K562 (cell line): ENCODE results near the gene C2orf42. TPM values are rescaled to one million over a fixed set of nuclear protein-coding genes. Genes with fewer than 3 reads are reported as not detected.

Experiments used
- CEBPG ChIP-seq, 3 experiments: fragments of 200-800 bp in 1 of 3; sonication (Bioruptor generic) in 1 of 3; sonication (generic) in 1 of 3; formaldehyde crosslinking in 1 of 3; IDR thresholded peaks in 2 of 3; conservative IDR thresholded peaks in 1 of 3; 2 replicates each; pipeline versions ENCODE4 v1.6.1 to v1.8.0; 2016 to 2022; ENCODE audit warnings: missing compliant biosample characterization in 2 of 3, missing genetic modification characterization in 2 of 3, mild to moderate bottlenecking in 1 of 3, missing genetic modification reagents in 1 of 3
- ELF4 ChIP-seq: fragments of 450-650 bp; formaldehyde crosslinking; IDR thresholded peaks from 2 replicates; pipeline ENCODE4 v1.4.0; 2022; ENCODE audit warnings: missing genetic modification characterization
- GABPB1 ChIP-seq: sonication (generic); formaldehyde crosslinking; IDR thresholded peaks from 2 replicates; pipeline ENCODE4 v1.8.0; 2022; ENCODE audit warnings: mild to moderate bottlenecking, missing genetic modification reagents
- GATA2 ChIP-seq: sonication (generic); formaldehyde crosslinking; IDR thresholded peaks from 2 replicates; pipeline ENCODE4 v1.4.0; 2020; ENCODE audit warnings: mild to moderate bottlenecking, missing genetic modification reagents
- GATAD2A ChIP-seq: fragments of 450-650 bp; IDR thresholded peaks from 2 replicates; pipeline ENCODE4 v1.6.1; 2017
- HDAC3 ChIP-seq: fragments of 450-650 bp; IDR thresholded peaks from 2 replicates; pipeline ENCODE4 v1.6.1; 2018; ENCODE audit warnings: borderline replicate concordance, mild to moderate bottlenecking, moderate library complexity; ENCODE audit not compliant: partially characterized antibody
- NCOA1 ChIP-seq: fragments of 450-650 bp; IDR thresholded peaks from 2 replicates; pipeline ENCODE4 v1.6.1; 2016; ENCODE audit warnings: low read depth
- NR4A1 ChIP-seq, 2 experiments: fragments of 250-450 bp in 1 of 2; fragments of 450-650 bp in 1 of 2; sonication (Bioruptor Pico) in 1 of 2; IDR thresholded peaks; 2 replicates each; pipeline versions ENCODE4 v1.4.0 to v1.6.1; 2016 to 2020; ENCODE audit warnings: mild to moderate bottlenecking in 2 of 2, missing compliant biosample characterization in 1 of 2, missing genetic modification characterization in 1 of 2, moderate library complexity in 1 of 2
- SOX6 ChIP-seq: fragments of 450-650 bp; IDR thresholded peaks from 2 replicates; pipeline ENCODE4 v1.6.1; 2014; ENCODE audit warnings: mild to moderate bottlenecking
- TGIF2 ChIP-seq: sonication (generic); formaldehyde crosslinking; IDR thresholded peaks from 2 replicates; pipeline ENCODE4 v1.8.1; 2022; ENCODE audit warnings: mild to moderate bottlenecking, missing genetic modification reagents, moderate library complexity
- ZC3H11A ChIP-seq: IDR thresholded peaks from 2 replicates; pipeline ENCODE4 v1.6.1; 2012; ENCODE audit warnings: low read depth, low read length, improper control_type of control experiment
- ZNF274 ChIP-seq: IDR thresholded peaks from 2 replicates; pipeline ENCODE4 v1.6.1; 2011; ENCODE audit warnings: low read depth, mild to moderate bottlenecking, low read length, moderate library complexity, borderline replicate concordance
- ZNF316 ChIP-seq: fragments of 450-650 bp; IDR thresholded peaks from 2 replicates; pipeline ENCODE4 v1.6.1; 2016
- ZNF707 ChIP-seq: fragments of 250-450 bp; sonication (Bioruptor Pico); conservative IDR thresholded peaks from 2 replicates; pipeline ENCODE4 v1.8.0; 2022; ENCODE audit warnings: inconsistent platforms, mild to moderate bottlenecking, moderate library complexity
- ZNF764 ChIP-seq: fragments of 250-450 bp; sonication (Bioruptor Pico); IDR thresholded peaks from 2 replicates; pipeline ENCODE4 v1.4.0; 2020; ENCODE audit warnings: low read depth, mild to moderate bottlenecking, moderate library complexity
- polyA plus RNA-seq, 8 experiments: library from polyadenylated mRNA; depleted of rRNA in 4 of 8; stranded (reverse) in 5 of 8; unstranded in 3 of 8; fragments of >200 nt; fragmentation: Nextera tagmentation in 2 of 8; fragmentation: Illumina TruSeq in 1 of 8; extraction: Ambion mirVana in 2 of 8; extraction: Trizol in 1 of 8; gene quantifications; 2 replicates each; pipeline versions ENCODE4 v1.2.1 to v1.2.3, GENCODE V29; 2011 to 2014; ENCODE audit warnings: inconsistent platforms in 1 of 8, missing spikeins in 1 of 8
- total RNA-seq, 7 experiments: library from RNA; depleted of rRNA in 6 of 7; stranded (reverse); fragments of >200 nt in 6 of 7; fragmentation: Illumina TruSeq in 2 of 7; extraction: Trizol in 2 of 7; gene quantifications; 2 replicates each; pipeline versions ENCODE4 v1.2.1 to v1.2.3, GENCODE V29; 2011 to 2021; ENCODE audit warnings: low replicate concordance in 1 of 7
- TF ChIP-seq, protein P1 (sequence below): sonication (generic); formaldehyde crosslinking; IDR thresholded peaks from 2 replicates; pipeline ENCODE4 v1.5.0; 2020; ENCODE audit warnings: missing genetic modification reagents
- TF ChIP-seq, protein P2 (sequence below): sonication (generic); formaldehyde crosslinking; IDR thresholded peaks from 2 replicates; pipeline ENCODE4 v1.9.0; 2022; ENCODE audit warnings: mild to moderate bottlenecking, missing genetic modification reagents
- TF ChIP-seq, protein P3 (sequence below): IDR thresholded peaks from 2 replicates; pipeline ENCODE4 v1.6.1; 2011; ENCODE audit warnings: borderline replicate concordance, low read depth, mild to moderate bottlenecking, moderate library complexity, low read length; ENCODE audit not compliant: insufficient read depth, poor library complexity, severe bottlenecking
- TF ChIP-seq, protein P4 (sequence below): IDR thresholded peaks from 3 replicates; pipeline ENCODE4 v1.6.1; 2011; ENCODE audit warnings: borderline replicate concordance, mild to moderate bottlenecking; ENCODE audit not compliant: insufficient read length, insufficient read depth
- TF ChIP-seq, protein P5 (sequence below): sonication (generic); formaldehyde crosslinking; IDR thresholded peaks from 2 replicates; pipeline ENCODE4 v1.8.0; 2022; ENCODE audit warnings: missing genetic modification reagents, mild to moderate bottlenecking, moderate library complexity, borderline replicate concordance
- TF ChIP-seq, protein P6 (sequence below), 2 experiments: fragments of 250-450 bp in 1 of 2; fragments of 450-650 bp in 1 of 2; sonication (Bioruptor Pico) in 1 of 2; IDR thresholded peaks; 2 replicates each; pipeline versions ENCODE4 v1.6.1 to v1.8.0; 2016 to 2021; ENCODE audit warnings: mild to moderate bottlenecking in 2 of 2, moderate library complexity in 2 of 2, missing compliant biosample characterization in 1 of 2, missing genetic modification characterization in 1 of 2

C2orf42 gene
- total and polyA plus RNA-seq, 9 of the 15 experiments (the other 6 are each of a cell fraction or from before 2014, with no cell fraction given) = 4.6 to 10.9 (median 7.5) TPM

DNA sequence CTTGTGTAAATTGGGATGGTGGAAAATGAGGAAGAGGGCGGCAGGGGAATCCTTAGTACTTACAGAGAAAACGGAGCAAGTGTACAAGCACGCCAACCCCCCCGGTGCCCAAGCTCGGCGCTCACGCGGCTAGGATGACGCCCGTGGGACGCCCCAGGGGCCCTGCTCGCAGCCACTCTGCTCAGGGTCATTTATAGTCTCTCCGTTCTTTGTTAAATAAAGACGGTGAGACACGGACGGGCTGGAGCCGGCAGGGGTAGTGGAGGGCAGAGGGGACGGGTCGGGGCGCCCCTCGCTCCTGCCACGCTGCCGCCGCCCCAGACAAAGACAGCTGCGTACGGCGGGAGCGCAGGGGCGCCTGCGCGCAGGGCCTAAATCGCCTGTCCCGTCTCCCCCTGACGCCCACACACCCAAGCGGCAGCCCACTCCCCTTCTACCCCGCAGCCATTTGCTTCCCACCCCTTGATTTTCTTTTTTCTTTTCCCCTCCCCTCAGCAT is 65.8 kb downstream of the C2orf42 start (continued):
- TF ChIP-seq NCOA1 (no peak), HDAC3 (no peak), ZNF316 (no peak), ZNF274 (no peak), ZNF707 (CRISPR knock-in tag) (no peak), TGIF2 (CRISPR knock-in tag) (no peak), GATA2 (CRISPR knock-in tag) (no peak), SOX6 (no peak), ZNF764 (CRISPR knock-in tag) (no peak), GABPB1 (no peak), NR4A1 (CRISPR knock-in tag; IDR thresholded peaks at IDR 0.05) (0 out of 2 replicates have a peak, but pooled peaks have one; percentile 12), NR4A1 (tag; IDR thresholded peaks at IDR 0.05) (no peak), ELF4 (no peak; the same call in 1 of the 2 replicates), GATAD2A (no peak), ZC3H11A (no peak), CEBPG (CRISPR knock-in tag; IDR thresholded peaks at IDR 0.05) (no peak), CEBPG (tag; conservative IDR thresholded peaks at IDR 0.05 in 1 of 2, IDR thresholded peaks at IDR 0.05 in 1 of 2) (no peak)
- TF ChIP-seq, protein P1, sequence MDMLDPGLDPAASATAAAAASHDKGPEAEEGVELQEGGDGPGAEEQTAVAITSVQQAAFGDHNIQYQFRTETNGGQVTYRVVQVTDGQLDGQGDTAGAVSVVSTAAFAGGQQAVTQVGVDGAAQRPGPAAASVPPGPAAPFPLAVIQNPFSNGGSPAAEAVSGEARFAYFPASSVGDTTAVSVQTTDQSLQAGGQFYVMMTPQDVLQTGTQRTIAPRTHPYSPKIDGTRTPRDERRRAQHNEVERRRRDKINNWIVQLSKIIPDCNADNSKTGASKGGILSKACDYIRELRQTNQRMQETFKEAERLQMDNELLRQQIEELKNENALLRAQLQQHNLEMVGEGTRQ (CRISPR knock-in tag) = no peak
- TF ChIP-seq, protein P2, sequence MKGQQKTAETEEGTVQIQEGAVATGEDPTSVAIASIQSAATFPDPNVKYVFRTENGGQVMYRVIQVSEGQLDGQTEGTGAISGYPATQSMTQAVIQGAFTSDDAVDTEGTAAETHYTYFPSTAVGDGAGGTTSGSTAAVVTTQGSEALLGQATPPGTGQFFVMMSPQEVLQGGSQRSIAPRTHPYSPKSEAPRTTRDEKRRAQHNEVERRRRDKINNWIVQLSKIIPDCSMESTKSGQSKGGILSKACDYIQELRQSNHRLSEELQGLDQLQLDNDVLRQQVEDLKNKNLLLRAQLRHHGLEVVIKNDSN (CRISPR knock-in tag) = no peak
- TF ChIP-seq, protein P3, sequence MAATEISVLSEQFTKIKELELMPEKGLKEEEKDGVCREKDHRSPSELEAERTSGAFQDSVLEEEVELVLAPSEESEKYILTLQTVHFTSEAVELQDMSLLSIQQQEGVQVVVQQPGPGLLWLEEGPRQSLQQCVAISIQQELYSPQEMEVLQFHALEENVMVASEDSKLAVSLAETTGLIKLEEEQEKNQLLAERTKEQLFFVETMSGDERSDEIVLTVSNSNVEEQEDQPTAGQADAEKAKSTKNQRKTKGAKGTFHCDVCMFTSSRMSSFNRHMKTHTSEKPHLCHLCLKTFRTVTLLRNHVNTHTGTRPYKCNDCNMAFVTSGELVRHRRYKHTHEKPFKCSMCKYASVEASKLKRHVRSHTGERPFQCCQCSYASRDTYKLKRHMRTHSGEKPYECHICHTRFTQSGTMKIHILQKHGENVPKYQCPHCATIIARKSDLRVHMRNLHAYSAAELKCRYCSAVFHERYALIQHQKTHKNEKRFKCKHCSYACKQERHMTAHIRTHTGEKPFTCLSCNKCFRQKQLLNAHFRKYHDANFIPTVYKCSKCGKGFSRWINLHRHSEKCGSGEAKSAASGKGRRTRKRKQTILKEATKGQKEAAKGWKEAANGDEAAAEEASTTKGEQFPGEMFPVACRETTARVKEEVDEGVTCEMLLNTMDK = no peak
- TF ChIP-seq, protein P4, sequence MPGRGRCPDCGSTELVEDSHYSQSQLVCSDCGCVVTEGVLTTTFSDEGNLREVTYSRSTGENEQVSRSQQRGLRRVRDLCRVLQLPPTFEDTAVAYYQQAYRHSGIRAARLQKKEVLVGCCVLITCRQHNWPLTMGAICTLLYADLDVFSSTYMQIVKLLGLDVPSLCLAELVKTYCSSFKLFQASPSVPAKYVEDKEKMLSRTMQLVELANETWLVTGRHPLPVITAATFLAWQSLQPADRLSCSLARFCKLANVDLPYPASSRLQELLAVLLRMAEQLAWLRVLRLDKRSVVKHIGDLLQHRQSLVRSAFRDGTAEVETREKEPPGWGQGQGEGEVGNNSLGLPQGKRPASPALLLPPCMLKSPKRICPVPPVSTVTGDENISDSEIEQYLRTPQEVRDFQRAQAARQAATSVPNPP = no peak
- TF ChIP-seq, protein P5, sequence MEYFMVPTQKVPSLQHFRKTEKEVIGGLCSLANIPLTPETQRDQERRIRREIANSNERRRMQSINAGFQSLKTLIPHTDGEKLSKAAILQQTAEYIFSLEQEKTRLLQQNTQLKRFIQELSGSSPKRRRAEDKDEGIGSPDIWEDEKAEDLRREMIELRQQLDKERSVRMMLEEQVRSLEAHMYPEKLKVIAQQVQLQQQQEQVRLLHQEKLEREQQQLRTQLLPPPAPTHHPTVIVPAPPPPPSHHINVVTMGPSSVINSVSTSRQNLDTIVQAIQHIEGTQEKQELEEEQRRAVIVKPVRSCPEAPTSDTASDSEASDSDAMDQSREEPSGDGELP (CRISPR knock-in tag) = no peak
- TF ChIP-seq, protein P6, sequence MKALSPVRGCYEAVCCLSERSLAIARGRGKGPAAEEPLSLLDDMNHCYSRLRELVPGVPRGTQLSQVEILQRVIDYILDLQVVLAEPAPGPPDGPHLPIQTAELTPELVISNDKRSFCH (CRISPR knock-in tag; IDR thresholded peaks at IDR 0.05) = no peak
- TF ChIP-seq, protein P6 (tag; IDR thresholded peaks at IDR 0.05) = no peak
